HG02759 (cell line): ENCODE data around the gene CHCT1.

Experiments used
- ATAC-seq: cut with Tn5 transposase; IDR thresholded peaks from one replicate; pipeline ENCODE4 v1.9.1; 2021; ENCODE audit warnings: mild to moderate bottlenecking, moderate library complexity; ENCODE audit not compliant: unreplicated experiment

CHCT1 gene

DNA sequence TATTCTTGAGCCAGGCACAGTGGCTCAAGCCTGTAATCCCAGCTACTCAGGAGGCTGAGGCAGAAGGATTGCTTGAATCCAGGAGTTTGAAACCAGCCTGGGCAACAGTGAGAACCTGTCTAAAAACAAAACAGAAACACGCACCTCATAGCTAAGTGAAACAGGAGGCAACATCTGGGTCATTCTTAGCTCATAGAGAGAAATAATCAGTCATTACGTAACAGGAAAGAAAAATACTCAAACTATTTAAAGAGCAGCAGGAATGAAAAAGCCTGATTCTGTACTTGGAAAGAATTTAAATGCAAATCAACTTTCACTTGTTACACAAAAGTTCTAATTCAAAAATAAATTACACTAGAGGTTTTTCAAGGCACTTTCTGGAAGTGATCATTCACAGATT lies 17.2 kb downstream of the CHCT1 start:
- ATAC-seq: no peak

DNA sequence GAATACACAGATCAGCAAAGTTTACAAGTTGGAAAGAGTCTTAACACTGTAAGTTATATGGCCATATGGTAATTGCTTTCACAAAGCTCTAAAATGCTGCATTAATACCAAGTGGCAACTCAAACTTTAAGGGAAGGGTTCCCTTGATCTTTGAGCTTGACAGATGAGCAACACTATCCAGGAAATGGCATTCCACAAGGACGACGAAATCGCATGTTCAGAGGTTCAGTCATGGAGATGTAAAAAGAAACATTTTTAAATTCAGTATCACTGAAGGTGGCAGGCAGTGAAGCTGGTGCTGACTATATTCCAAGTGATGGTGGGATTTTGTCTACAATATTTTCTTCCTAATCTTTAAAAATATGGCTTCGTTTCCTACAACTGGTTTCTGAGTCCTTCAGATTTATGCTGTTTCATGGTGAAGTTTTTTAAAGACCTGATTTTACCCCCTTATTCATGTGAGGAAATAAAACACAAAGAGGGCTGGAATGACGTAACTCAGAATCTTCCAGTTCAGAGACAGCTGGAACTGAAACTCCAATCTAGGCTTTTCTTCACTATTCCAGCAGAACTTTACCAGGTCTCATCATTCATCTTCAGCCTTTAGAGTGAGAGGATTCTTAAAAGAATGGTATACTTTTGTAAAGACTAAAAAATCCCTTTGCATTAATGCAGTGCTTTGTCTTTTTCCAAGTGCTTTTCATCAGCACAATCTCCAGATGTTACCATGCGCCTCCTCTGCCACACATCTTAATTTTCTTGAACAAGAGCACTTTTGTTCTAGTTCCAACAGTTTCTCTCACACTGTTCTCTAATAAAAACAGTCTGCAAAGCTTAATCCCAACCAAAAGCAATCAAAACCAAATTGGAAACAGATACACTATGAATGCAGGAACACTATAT lies 20.2 kb downstream of the CHCT1 start:
- no peak for ATAC-seq

DNA sequence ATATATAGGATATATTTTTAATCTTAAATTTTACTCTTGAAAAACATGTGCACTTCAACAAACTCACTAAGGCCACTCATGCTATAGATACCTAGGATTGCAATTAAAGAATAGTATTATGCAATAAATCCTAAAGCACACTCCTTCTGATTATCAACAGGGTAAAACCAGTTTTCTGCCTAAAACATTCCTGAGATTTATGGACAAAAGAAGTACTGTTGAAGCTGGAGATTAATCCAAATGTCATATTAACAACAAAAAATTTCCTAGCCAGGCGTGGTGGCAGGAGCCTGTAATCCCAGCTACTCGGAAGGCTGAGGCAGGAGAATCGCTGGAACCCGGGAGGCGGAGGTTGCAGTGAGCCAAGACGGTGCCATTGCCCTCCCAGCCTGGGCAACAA lies 21.4 kb downstream of the CHCT1 start:
- ATAC-seq: no peak

DNA sequence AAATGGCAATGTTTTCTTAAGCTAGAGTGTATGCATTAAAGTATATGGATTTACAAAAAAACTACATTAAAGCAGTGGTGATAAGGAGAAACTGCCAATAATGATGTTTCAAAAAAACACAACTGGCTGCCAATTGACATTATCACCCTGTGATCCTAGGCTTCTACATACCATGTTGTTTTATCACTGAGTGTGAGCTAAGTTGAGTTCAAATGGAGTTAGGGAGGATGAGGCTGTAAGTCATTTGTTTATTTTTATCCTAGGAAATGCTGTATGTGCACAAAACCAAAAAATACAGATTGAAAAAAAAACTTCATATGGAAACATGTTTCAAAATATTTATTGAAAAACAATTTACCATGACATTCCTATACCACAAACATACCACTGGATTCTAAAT lies 22.9 kb downstream of the CHCT1 start:
- no peak for ATAC-seq

DNA sequence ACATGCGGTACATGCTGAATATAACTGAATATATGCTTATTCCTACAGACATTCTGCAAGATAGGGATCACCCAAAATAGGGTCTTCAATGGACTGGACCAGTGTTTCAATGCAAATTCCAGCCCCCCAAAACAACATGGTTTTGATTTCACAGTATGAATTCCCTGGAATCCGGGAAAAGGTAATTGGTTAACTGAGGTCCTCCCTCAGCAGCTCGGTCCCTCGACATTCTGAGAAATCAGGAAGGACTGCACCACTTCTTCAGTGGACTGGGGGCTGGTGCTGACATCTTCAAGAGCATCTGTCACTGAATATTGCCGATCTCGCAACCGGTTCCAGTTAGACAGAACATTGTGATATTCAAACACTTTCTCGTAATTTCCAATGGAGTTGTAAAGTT lies 25.1 kb downstream of the CHCT1 start:
- no peak for ATAC-seq

DNA sequence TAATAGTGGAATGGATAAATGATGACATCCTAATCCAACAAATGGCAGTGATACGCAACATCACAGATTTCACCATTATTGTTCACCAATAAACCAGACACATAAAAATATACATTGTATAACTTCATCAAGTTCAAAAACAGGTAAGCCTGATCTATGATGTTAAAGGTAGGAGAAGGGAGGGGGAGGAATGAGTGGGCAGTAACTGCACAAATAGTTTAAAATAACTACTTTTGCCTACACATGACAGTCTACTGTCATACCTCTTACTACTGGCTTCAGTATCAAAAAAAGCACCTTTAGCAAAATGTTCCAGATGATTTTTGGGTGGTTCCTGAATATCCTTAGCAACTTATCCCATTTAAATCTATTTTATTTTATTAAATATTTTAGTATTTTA lies 28.8 kb downstream of the CHCT1 start:
- no peak for ATAC-seq

DNA sequence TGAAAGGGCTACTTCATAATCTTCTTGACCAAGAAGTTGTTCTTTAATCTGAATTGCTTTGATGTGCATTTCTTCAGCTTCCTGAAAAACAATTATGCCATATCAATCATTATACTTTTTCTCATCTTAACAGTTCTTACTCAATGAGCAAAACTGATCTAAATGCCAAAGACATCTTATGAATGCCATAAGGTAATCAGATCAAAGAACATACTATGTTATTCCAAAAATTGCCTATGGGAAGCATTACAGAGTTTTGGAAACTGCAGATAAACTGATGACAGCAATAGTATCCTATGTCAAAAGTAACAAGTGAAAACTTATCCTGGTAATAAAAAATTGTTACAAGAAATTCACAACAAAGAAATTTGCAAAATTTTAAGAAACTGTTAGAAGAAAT lies 29.7 kb downstream of the CHCT1 start:
- no peak for ATAC-seq

DNA sequence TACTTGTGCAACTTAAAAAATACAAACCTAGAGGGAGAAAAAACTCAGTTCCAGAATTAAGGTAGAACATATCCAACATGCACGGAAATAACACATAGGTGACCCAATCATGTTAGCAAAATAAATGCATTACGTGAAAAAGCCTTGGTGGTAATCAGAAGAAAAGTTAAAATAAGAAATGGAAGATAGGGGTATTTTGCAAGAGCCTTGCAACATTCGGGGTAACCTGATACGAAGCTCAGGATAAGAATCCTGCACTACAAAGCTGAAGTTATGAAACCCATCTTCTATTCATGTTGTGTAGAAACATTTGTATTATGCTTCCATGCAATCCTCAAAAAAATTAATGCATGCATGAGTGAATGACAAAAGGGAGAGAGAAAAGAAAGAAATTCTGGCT lies 33.1 kb downstream of the CHCT1 start:
- ATAC-seq: no peak

DNA sequence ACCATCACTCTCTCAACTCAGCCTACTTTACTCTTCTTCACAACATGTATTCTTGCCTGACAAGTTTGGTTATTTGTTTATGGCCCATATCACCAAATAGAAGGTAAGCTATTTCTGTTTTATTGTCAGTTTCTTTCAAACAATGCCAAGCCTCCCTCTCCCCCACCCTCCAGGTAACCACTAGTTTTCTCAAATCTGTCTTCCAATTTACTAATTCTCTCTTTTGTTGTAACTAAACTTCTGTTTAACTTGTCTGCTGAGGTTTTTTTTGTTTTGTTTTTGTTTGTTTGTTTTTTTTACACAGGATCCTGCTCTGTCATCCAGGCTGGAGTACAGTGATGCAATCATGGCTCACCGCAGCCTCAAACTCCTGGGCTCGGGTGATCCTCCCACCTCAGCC lies 34.9 kb downstream of the CHCT1 start:
- no peak for ATAC-seq

DNA sequence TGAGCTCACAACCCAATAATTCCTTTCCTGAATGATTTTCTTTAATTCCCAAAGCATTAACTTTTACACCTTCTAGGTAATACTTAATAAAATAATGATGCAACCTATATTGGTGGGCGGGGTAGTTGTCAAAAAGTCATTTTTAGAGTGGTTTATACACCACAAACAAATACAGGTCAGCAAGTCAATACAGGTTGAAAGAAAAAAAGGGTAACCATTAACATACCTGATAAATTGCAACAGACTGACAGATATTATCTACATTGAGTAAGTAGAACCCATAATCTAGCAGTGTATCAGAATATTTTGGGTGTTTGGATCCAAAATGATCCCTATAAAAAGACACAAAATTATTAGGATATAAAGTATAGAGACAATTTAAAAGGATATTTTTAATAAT lies 39.3 kb downstream of the CHCT1 start:
- ATAC-seq: no peak

DNA sequence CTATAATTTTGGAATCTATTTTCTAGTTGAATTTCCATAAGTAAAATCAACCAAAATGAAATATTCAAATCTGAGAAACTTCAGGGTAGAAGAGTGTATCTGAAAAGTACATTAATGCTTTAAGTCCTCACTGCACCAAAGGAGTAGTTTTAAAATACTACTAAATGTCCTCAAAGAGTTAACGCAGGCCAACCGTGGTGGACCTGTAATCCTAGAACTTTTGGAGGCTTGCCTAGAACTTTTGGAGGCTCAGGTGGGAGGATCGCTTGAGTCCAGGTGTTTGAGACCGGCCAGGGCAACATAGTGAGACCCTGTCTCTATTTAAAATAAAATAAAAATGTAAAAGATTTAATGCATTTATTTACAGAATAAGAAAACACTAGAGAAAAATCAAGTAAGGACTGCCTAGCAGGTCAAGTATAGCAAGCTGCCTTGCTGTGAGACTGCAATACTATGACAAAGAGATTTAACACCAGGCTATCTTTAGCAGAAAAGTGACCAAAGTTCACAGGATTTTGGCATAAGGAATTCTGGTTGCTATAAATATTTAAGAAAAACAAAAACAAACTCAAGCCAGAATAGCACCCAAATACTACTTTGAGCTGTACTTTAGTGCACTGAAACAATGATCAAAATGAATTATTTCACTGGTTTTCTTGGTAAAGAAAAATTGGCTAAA lies 41.0 kb downstream of the CHCT1 start:
- no peak for ATAC-seq

DNA sequence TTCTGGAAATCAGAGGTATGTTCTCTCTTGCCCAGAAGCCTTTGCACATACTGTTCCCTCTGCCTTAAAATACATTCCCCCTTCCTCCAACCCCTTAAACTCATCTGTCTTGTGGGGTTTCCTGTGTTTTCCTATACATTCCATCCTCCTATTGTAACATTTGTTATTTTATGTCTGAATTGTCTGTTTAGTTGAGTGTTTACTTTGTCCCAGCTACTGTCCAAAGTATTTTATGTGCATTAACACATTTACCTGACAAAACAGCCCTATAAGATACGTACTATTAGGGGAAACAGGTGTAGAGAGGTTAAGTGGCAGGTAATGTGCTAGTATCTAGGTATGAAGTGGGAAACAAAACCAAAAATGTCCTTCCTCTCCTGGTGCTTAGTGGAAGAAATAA lies 42.1 kb downstream of the CHCT1 start:
- no peak for ATAC-seq

DNA sequence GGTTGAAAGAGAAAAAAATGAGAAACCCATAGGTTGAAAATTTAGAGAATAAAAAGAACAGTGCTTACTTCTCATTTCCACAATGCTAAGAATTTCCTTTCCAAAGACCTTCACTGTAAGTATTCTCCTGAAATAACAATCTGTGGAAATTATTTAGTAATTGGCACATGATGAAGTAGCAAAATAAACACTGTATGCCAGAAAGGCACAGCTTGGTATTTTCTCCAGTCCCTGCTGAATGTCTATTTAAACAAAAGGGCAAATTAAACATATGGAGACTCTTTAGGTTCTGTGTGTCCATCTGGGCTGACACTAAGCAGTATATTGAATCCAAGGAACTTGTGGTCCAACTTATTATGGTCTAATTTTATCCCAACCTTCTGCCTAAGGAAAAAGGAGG lies 46.1 kb downstream of the CHCT1 start:
- no peak for ATAC-seq

DNA sequence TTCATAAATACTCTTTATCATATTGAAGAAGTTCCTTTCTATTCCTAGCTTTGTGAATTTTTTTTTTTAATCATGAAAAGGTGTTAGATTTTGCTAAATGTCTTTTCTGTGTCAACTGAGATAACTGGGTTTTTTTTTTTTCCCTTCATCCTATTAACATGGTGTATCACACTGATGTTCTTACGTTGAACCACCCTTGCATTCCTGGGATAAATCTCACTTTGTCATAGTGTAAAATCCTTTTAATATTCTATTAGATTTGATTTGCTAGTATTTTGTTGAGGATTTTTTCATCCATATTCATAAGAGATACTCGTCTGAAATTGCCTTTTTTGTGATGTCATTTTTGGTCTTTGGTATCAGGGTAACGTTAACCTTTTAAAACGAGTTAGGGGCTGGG lies 49.2 kb downstream of the CHCT1 start:
- no peak for ATAC-seq

DNA sequence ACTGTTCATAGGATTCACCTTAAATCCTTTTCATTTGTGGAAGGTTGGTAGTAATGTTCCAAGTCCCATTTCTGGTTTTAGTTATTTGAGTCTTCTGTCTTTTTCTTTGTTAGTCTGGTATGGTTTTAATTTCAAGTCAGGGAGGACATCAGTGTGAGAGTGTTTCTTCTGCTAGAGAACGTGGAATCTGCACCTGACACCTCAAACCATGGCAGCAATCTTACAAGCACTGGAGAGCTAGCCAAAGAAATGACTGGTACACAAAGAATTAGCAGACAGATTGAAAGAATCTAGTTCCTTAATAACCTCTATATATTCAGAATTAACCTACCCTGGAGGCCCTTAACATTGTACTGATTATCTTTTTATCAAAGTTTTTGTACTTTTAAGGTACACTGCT lies 50.2 kb downstream of the CHCT1 start:
- no peak for ATAC-seq

DNA sequence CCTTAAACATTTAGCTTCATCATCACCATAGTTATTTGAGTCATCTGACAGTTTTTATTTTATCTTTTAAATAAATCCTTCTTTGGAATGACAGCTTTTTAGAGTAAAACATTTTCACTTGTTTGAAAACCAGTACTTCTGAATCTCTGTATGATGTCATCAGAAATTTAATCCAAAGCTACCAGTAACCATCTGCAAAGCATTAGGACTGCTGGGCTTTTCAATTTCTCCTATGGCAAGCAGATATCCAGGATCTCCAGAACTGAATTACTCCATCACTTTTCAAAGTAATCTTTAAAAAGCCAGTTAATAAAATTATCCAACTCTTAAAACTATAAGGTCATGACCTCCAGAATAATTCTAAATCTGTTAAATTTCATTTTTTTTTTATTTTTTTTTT lies 51.5 kb downstream of the CHCT1 start:
- no peak for ATAC-seq
